ENCODE results near the gene GPR158.

DNA sequence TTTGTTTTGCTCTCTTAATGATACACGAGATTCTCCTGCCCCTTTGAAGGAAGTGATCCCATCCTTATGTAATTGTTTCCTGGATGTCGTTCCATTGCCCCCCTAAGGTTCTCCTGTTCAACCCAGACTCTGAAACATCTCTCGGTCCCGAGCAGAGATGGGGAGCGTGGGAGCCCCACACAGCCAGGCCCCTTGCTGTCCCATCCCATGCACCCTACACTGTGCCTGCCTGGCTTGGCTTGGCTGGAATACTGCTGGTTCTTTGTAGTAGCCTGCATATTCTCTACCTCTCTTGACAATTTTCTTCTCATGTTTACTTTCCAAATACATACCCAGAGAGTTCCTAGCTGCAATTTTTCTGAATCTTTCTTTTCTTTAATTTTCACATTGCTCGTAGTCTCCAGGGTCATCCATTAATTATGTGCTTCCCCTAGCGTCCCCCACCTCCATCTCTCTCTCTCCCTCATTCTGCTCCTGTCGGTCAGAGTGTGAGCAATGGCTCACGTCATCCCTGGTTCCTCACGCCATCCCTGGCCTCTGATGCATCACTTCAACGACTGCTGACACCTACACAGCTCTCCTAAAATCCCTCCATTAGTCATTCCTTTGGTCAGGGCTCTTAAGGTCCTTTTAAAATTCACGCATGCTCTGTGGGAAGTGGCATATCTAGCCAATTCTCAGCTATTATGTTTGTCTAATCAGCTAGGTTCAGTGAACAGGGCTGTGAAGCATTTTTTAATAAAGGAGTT, 32.5 kb upstream of the GPR158 start:
- TF ChIP-seq POLR2A (IDR thresholded peaks at IDR 0.05; ENCODE audit: low read depth, low read length) (no peak), TAF1 (IDR thresholded peaks at IDR 0.05; ENCODE audit: borderline replicate concordance, low read depth, low read length) (no peak), POLR2AphosphoS5 (IDR thresholded peaks at IDR 0.05; ENCODE audit: low read depth, low read length) (no peak)

All from GM12892 (cell line).